Activated T-cell treated with anti-CD3 and anti-CD28 coated beads for 1 hour (primary cell): ENCODE measurements around the gene RSPH6A.

ENCODE experiments used
- DNase-seq: peaks from one replicate; pipeline ENCODE4 v3.0.0-alpha.2; 2020; ENCODE audit warnings: low read depth

Gene RSPH6A

DNA sequence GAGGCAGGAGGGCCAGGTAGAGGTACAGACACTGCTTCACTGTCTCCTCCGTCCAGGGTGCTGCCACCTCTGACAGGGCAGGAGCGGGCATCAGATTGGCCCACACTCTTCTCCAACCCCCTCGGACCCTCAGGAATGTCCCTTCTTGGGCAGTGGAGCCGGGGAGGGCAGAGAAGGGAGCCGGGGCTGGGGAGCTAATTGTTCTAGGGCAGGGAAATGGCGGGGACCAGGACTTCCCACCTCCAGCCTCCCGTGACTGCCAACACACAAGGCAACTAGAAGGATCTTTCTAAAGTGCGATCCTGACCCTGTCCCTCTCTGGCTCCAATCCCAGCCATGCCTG lies 10.1 kb upstream of the RSPH6A start:
- DNase-seq, result no peak

DNA sequence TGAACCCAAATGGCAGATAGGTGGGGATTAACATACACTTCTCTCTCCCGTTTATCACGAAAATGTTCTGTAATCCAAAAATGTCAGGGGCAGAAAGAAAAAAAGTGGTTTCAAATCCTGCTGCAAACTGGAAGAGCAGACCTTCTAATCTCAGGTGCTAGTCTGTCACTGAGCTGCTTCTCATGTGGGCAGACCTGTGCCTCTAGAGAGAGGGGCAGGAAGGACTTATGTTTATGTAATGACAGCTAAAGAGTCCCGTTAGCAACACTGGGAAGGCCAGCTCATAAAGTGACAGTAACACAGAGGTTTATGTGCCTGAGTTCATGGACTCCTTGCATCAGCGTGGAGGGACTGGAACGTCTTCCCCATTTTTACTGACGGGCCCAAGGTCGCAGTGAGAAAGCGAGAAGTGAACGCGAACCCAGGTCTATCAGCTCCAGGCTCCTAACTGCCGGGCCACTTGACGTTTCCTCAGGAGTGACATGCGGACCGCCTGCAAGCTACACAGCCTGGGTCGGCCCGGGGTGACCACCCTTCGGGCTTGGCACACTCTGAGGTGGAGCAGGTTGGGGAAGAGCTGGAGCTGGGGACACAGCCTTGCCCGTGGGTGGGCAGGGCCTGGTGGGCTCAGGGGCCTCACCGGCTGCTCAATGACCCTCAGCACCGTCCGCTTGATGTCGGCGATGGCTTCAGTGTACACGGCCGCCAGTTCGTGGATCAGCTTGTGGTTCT lies 9.6 kb upstream of the RSPH6A start:
- DNase-seq, result no peak

DNA sequence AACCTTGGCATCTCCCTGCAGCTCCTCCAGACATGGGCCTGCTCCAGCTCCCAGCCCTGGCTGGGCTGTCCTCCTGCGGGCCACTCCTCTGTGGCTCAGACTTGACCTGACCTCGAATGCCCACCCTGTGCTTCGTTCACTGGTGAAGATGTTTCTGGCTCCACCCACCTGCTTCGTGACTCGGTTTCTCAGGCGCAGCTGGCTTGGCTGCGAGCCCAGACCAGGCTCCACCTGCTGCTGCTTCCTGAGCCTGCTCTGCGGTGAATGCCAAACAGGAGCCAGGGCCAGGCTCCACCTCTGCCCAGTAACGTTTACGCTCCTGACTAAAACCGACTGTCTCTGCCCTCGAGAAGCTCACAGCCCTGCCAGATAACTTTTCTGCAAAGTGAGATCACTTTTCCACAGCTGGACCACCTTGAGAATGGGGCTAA lies 8.9 kb upstream of the RSPH6A start:
- no peak for DNase-seq

DNA sequence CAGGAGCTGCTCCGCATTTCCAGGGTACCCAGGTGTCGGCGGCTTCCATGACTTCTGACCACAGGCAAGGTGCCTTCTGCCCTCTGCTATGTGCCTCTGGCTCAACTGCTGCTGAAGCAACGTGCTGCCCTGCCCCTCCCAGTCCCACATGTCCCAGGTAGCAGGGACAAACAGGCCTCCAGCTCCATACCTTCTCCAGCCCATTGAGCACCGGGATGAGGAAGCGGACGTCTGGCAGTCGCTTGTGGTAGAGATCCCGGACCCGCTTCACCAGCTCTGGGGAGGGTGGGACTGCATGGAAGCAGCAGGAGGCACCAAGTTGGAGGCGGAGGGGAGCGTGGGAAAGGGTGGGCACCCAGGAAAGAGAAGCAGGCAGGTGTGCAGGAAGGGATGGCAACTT lies 8.1 kb upstream of the RSPH6A start:
- no peak for DNase-seq

- no peak for DNase-seq
These were observed 7.6 kb upstream of the RSPH6A start for GRCh38 chr19:45822716-45823115.

- DNase-seq, result no peak
These were observed 6.5 kb upstream of the RSPH6A start for GRCh38 chr19:45821570-45821969.

GRCh38 chr19:45821103-45821521 lies 6.0 kb upstream of the RSPH6A start:
- no peak for DNase-seq

DNA sequence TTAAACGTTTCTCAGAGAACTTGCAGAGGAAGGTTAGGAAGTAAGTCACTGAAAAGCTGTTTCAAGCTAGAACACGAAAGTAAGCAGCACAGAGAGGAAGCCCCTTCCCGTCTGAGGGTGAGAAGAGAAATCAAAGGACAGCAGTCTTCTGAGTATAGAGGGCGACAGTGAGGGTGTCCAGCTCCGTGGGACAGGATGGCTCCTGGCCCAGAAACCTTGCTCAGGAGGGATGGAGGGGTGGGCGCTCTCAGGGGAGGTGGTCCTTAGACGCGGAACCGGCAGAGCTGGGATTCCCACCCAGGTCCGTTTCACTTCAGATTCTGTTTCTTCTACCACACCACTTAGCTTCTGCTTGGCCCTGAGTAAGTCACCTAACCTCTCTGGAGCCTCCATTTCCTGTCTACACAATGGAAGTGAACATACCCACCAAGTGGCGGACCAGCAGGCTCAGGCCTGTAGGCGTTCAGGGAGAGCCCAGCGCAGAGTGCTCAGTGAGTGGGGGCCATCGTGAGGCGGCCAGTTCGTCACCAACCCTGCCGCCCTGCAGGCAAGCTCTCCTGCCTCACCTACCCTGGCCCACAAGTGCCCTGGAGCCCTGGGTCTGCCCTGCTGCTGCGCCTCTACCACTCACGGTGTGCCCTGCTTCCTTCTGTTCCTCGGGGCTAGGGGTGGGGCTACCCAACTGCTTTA lies 5.5 kb upstream of the RSPH6A start:
- no peak for DNase-seq

- DNase-seq, result no peak
These were observed 4.7 kb upstream of the RSPH6A start for GRCh38 chr19:45819769-45820168.

- DNase-seq, result no peak
These were observed 2.7 kb upstream of the RSPH6A start for GRCh38 chr19:45817725-45818301.

DNA sequence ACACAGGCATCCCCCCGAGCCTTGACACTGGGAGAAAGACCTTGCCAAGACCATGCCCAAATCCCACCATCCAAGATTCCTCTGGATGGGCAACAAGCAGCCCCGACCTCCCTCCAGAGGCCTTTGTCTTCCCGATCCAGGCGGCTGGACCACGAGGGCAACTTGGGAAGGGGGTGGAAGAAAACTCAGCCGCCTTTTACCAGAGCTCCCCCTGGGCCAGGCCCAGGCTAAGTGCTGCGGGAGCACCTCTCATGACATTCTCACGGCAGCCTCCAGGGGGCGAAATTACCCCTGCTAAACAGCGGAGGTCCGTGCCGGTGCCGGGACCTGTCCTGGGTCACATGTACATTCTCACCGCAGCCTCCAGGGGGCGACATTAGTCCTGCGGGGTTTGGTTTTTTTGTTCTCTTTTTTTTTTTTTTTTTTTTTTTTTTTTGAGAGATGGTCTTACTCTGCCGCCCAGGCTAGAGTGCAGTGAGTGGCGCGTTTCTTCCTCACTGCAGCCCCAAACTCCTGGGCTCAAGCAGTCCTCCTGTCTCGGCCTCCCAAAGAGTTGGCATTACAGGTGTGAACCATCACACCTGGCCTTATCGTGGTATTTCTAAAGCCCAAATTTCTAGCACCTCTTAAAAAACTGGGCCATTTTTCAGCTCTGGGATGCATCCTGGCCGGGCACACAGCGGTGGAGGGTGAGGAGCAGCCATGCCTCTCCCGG lies 2.1 kb upstream of the RSPH6A start:
- DNase-seq, result peak; percentile 97

DNA sequence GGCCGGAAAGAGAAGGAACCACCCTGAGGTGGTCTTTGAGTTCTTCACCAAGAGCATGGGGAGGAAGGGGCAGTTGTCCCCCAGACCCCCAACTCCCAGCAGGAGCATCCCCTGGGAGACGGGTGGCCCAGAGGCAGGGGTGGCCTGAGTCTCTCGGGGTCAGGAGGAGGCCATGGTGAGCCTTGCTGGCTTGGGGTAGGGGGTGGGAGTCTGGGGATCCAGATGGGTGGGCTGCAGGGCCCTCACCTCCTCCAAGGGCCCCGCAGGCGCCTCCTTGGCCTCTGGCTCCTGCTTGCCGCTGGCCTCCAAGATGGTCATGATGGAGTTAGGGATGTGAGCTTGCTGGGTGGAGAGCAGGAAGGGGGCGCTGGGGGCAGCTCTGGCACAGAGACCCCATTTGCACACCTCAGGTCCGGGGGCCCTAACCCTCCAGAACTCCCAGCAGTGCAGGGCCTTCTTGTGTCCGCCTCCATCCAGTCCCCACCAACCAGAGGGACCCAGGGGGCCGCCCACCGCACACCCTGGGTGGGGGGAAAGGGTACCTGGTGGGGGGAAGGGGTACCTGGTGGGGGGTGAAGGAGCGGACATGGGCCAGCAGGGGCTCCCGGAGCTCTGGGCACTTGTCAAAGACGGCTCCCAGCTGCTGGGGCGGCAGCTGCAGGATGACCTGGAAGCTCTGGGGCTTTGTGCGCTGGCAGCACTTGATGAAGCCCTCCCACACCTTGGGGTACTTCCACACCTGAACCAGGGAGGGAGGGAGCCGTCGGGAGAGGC lies 1.3 kb upstream of the RSPH6A start:
- DNase-seq, result no peak

DNA sequence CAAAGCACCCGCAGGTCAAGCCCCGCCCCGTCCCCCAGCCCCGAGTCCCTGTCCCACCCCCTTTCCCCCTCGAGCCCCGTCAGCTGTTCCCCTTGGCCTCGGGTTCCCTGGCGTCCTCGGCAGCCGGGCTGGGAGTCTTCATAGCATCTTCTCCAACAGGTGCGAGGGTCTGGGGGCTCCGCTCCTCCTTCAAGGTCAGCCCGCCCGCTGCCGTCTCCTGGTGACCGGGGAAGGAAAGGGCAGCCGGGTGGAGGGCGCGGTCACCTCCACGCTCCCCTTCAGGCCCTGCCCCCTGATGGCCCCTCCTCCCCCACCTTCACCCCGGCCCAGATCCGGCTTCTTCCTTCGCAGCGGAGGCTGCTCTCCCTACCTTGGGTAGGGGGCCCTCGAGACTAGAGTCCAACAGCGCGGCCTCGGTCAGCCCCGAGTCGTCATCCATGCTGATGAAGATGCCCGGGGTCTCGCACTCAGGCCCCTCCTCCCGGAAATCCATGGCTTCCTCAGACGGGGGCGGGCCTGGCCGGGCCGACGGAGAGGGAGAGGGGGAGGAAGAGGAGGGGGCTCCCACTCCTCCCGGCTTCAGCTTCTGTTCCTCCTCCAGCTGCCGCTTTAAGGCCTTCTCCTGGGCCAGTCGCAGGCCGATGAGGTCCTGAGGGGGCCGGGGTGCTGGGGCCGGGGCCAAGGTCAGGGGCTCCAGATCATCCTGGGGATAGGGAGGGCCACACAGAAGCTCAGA lies 541 bp upstream of the RSPH6A start:
- DNase-seq, result no peak

GRCh38 chr19:45814166-45814780 lies 835 bp downstream of the RSPH6A start:
- DNase-seq, result no peak

DNA sequence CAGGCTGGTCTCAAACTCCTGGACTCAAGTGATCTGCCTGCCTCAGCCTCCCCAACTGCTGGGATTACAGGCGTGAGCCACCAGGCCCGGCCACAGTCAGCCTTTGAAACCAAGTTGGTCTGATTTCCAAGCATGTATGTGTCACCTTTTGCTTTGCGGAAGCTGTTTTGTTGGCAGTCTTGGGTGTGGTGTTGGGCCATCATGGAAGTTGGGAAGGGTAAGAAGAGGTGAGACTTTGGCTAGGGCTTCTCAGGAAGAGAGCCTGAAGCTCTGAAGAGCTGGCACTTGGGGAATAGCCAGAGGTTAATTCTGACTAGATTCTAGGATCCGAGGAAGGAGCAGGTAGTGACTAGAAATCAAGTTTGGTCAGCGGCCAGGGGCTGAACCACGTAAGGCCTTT lies 2.8 kb downstream of the RSPH6A start:
- DNase-seq, result no peak

- no peak for DNase-seq
These were observed 5.4 kb downstream of the RSPH6A start for GRCh38 chr19:45809643-45810159.

- no peak for DNase-seq
These were observed 9.4 kb downstream of the RSPH6A start for GRCh38 chr19:45805719-45806118.

DNA sequence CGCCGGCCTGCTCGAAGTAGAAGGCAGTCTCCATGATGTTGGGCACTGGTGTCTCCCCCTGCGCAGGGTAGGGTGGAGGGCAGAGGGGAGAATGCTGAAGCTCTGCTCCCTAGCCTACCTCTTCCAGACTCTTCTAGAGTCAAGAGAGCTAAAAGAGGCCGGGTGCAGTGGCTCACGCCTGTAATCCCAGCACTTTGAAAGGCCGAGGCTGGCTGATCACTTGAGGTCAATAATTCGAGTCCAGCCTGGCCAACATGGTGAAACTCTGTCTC lies 10.2 kb downstream of the RSPH6A start:
- no peak for DNase-seq

DNA sequence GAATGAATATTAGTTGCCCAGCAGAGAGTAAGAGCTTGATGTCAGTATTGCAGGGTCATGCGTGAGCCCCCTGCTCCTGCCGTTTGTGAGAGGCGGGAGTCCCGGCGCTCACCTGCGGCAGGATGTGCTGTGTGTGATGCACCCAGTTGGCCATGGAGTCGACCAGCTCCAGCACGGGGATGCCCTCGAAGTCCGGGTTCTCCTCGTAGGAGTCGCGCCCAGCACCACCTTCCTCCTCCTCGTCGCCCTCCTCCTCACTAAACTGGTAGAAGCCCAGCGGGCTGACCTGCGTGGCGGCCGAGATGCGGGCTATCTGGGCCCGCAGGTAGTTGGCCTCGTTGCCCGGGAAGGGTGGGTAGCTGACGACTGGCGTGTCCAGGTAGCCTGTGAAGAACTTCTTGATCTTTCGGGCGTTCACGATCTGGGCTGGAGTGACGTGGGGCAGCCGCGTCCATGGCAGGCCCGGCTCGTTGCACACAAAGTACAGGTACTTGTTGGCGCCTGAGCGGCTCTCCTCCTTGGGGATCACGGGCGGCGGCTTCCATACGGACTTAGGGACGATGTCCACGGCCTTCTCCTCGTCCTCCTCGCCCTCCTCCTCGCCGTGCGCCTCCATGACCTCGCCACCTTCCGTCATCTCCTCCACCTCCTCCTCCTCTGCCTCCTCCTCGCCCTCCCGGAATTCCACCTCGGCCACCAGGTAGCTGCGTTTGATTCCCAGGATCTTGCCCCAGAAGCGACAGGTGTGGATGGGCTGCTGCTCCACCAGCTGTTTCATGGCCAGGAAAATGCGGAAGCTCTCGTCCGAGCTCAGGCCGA lies 10.8 kb downstream of the RSPH6A start:
- DNase-seq, result no peak

- DNase-seq, result no peak
These were observed 13.4 kb downstream of the RSPH6A start for GRCh38 chr19:45801603-45802175.
